GM19035 (cell line): ENCODE data around the gene RBMY1D.
"Not testable (repeated sequence)": the region's sequence is repeated elsewhere in the genome, so short reads cannot be mapped to it uniquely, and the experiment has no call there.

Experiments
- ATAC-seq: cut with Tn5 transposase; IDR thresholded peaks from one replicate; pipeline ENCODE4 v1.9.1; 2021; ENCODE audit not compliant: unreplicated experiment

Gene RBMY1D

DNA sequence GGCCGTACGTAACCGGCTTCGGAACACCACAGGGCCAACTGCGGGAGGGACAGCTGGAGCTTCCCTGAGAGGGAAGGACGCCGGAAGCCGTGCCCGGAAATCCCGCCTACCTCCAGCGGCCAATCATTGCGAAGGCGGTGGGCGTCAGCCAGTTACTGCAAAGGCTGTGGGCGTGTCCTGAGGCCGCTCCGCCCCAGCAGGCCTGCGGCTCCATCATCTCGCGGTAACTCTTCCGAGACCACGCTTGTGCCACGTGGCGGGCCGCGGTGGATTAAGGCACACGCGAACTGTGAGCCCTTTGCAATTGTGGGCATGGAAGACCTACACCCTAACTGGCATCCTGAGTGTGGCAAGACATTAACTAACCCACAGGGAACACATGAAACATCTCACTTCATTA, at the start of gene RBMY1D:
Gene RBMY1D (minus strand): TSS at position 101 of the 400 bp plus-strand sequence. CDS start 2,013 bp downstream, outside the sequence.
- ATAC-seq = not testable (repeated sequence)

- ATAC-seq = not testable (repeated sequence)
These were observed 23.6 kb upstream of the RBMY1D start, which contains the start of gene RBMY1E for GRCh38 chrY:21917932-21918331. Gene RBMY1E (minus strand): TSS chrY:21918032. CDS start chrY:21916054, 1,978 bp downstream.

- ATAC-seq = peak; percentile 84
These were observed 24.8 kb downstream of the RBMY1D start for GRCh38 chrY:21869407-21870076.

DNA sequence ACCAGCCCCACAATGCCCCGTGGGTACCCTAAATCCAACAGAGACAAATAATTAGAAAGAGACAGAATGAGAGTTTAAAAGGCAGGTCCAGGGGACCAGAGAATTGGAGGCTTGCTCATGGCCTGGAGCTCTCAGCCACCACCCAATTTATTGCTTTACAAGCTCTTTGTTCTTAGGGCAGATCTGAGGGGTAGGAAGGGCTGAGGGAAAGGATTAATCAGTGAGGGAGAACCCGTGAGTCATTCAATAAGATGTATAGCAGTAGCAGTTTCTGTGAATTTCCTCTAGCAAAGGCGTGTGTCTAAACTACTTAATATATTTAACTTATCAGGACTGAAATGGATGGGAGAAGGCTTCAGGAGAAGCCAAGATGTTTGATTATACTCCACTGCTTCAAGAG, 48.8 kb downstream of the RBMY1D start:
- no peak for ATAC-seq

DNA sequence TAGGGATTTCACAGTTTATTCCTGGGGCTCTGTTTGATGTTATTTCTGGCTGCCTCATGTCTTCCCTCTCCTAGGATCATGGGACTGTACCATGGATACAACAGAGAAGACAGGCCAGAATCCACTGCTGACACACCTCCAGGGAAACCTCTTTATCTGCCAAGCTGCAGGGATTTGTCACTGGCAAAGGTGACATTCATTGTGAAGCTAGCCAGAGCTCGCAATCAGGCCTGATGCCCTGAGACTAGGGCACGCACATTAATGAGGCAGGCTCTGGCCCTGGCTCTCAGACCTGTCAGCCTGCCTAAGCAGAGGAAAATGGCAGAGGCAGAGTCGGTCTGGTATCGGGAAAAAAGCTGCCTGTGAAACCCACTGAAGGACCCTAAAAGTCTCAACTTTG, 52.2 kb downstream of the RBMY1D start:
- ATAC-seq = no peak

GRCh38 chrY:21839489-21839888, 54.8 kb downstream of the RBMY1D start:
- no peak for ATAC-seq

- ATAC-seq = no peak
These were observed 58.0 kb downstream of the RBMY1D start for GRCh38 chrY:21836343-21836742.

DNA sequence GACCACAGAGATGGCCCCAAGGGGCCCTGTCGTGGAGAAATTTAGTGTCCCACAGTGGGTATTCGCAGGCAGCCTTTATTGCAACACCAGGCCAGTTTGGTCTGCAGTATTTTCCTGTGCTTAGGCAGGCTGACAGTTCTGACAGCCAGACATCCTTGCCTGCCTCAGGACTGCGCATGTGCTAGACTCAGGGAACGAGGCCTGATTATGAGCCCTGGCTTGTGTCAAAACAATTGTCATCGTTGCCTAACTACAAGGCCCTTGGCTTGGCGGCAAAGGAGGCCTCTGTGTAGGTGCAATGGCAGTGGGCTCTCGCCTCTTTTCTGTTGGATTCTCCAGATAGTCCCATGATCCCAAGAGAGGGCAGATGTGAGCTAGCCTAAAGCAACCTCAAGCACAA, 59.3 kb downstream of the RBMY1D start:
- ATAC-seq = no peak
